ENCODE data around the gene METAP1.
"Not testable (repeated sequence)": the region's sequence is repeated elsewhere in the genome, so short reads cannot be mapped to it uniquely, and the experiment has no call there.

METAP1 gene

GRCh38 chr4:99088023-99088449, 92.5 kb downstream of the METAP1 start:
- FAIRE-seq, result no peak

GRCh38 chr4:99088481-99089365, 93.2 kb downstream of the METAP1 start, which contains the start of gene ADH5:
Gene ADH5, minus strand, starts transcription at chr4:99088788. Its CDS starts 88 bp downstream, at chr4:99088700.
- DNase-seq (ENCODE audit: extremely low spot score, insufficient read length, low read depth) (peak; percentile 84), FAIRE-seq (peak; percentile 67)

More at GRCh38 chr4:99088023-99088449, 92.5 kb downstream of the METAP1 start:
- no peak for DNase-seq (ENCODE audit: extremely low spot score, insufficient read length, low read depth)

GRCh38 chr4:99090481-99091215, 95.1 kb downstream of the METAP1 start:
- FAIRE-seq (no peak), DNase-seq (ENCODE audit: extremely low spot score, insufficient read length, low read depth) (no peak)

DNA sequence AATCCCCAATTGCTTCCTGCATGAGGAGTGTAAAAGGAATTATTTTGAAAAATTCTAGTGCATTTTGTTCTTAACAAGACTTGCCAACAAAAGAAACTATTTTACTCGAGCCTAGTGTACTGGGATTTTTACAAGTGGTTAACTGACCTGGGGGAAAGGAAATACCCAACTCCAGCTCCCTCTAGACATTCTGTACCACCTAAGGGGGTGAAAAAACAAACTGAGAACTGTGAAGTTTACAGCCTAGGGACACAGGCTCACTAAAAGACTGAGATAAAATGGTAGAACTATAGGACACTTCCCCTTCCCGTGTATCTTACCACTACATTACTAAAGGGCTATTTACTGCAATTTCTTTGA, 95.7 kb downstream of the METAP1 start:
- no peak for FAIRE-seq
- no peak for DNase-seq (ENCODE audit: extremely low spot score, insufficient read length, low read depth)

- not testable (repeated sequence) for FAIRE-seq; DNase-seq (ENCODE audit: extremely low spot score, insufficient read length, low read depth)
Observed at GRCh38 chr4:99091841-99092240, 96.3 kb downstream of the METAP1 start.

GRCh38 chr4:99099311-99099710, 103.8 kb downstream of the METAP1 start:
- FAIRE-seq, result no peak
- DNase-seq (ENCODE audit: extremely low spot score, insufficient read length, low read depth), result no peak

GRCh38 chr4:99099814-99100213, 104.3 kb downstream of the METAP1 start:
- not testable (repeated sequence) for DNase-seq (ENCODE audit: extremely low spot score, insufficient read length, low read depth); FAIRE-seq

- no peak for DNase-seq (ENCODE audit: extremely low spot score, insufficient read length, low read depth)
- FAIRE-seq, result no peak
Observed at GRCh38 chr4:99100876-99101275, 105.4 kb downstream of the METAP1 start.

DNA sequence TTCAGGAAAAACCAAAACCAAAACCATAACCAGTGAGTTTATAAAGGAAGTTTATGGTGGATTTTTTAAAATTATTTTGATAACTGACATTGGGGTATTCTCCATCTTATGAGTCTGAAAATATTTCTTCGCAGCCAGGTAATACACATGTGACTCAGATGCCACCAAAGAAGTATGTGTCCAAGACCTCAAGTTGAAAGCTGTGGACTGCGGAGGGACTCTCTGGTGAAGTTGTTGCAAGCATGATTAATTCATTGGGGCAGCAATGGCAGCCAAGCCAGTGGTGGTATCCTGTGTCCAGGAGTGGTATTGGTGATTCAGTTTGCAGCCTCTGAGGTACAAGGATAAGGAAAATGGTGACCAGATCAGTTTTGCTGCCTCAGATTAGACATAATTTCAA, 107.1 kb downstream of the METAP1 start:
- FAIRE-seq (no peak), DNase-seq (ENCODE audit: extremely low spot score, insufficient read length, low read depth) (no peak)

- FAIRE-seq (no peak), DNase-seq (ENCODE audit: extremely low spot score, insufficient read length, low read depth) (no peak)
Observed at GRCh38 chr4:99103166-99103565, 107.6 kb downstream of the METAP1 start.

- FAIRE-seq (no peak), DNase-seq (ENCODE audit: extremely low spot score, insufficient read length, low read depth) (no peak)
Observed at GRCh38 chr4:99104153-99104552, 108.6 kb downstream of the METAP1 start.

GRCh38 chr4:99109286-99109685, 113.8 kb downstream of the METAP1 start:
- DNase-seq (ENCODE audit: extremely low spot score, insufficient read length, low read depth); FAIRE-seq: not testable (repeated sequence)
